Prostate gland (tissue), 2 donors: Measurements from ENCODE around the gene CYCS.

ENCODE experiments used
- POLR2A ChIP-seq: fragments of 450-650 bp; IDR thresholded peaks from one replicate; pipeline ENCODE4 v1.6.1; 2016; ENCODE audit warnings: antibody characterized with exemption, mild to moderate bottlenecking
- POLR2AphosphoS5 ChIP-seq: sonication (generic); formaldehyde crosslinking; IDR thresholded peaks from one replicate; pipeline ENCODE4 v1.6.1; 2017; ENCODE audit warnings: antibody characterized with exemption
- TF ChIP-seq, protein P1 (sequence below), 4 experiments: fragments of 200-600 bp in 2 of 4; fragments of 450-650 bp in 2 of 4; sonication (generic) in 2 of 4; IDR thresholded peaks; 1 replicate in 3 of 4; 2 replicates in 1 of 4; pipeline ENCODE4 v1.5.1; 2016 to 2019; ENCODE audit warnings: antibody characterized with exemption in 4 of 4, mild to moderate bottlenecking in 2 of 4, moderate library complexity in 2 of 4

DNA sequence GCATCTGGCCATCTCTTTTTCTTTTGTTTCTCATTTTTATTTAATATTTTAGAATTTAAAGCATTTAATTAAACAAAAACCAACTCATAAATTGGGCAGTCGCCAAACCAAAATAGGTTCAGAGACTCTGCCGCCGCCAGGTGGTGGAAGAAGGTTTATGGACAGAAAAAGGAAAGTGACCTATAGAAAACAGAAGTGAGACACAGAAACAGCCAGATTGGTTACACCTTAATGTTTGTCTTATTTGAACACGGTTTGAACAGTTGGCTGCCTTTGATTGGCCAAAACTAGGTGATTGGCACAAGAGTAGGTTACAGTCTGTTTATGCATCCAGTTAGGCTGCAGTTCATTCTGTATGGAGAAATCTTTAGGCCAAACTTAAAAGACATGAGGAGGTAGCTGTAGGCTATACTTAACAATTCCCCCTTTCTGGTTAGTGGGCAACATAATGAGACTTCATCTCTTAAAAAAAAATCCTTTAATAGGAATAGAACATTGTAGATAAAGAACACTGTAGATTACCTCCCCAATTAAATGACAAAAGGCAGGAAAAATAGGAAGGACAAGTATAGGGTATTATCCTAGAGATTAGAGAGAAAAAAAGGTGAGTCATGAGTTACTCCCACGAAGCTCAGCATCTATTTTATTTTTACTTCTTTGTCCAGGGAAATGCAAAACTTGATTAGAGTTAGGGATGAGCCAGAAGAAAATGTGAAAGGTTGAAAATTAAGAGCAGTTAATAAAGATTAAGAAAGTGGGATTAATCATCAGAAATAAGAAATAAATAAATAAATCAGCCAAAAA is 23.9 kb upstream of the CYCS start:
- TF ChIP-seq, protein P1, sequence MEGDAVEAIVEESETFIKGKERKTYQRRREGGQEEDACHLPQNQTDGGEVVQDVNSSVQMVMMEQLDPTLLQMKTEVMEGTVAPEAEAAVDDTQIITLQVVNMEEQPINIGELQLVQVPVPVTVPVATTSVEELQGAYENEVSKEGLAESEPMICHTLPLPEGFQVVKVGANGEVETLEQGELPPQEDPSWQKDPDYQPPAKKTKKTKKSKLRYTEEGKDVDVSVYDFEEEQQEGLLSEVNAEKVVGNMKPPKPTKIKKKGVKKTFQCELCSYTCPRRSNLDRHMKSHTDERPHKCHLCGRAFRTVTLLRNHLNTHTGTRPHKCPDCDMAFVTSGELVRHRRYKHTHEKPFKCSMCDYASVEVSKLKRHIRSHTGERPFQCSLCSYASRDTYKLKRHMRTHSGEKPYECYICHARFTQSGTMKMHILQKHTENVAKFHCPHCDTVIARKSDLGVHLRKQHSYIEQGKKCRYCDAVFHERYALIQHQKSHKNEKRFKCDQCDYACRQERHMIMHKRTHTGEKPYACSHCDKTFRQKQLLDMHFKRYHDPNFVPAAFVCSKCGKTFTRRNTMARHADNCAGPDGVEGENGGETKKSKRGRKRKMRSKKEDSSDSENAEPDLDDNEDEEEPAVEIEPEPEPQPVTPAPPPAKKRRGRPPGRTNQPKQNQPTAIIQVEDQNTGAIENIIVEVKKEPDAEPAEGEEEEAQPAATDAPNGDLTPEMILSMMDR (IDR thresholded peaks at IDR 0.05), result no peak
- TF ChIP-seq POLR2A (no peak), POLR2AphosphoS5 (no peak)
